Tibial artery (tissue), 4 donors: ENCODE results near the gene CSK.

ENCODE experiments used
- DNase-seq, 2 donors: peaks; one replicate each; pipeline ENCODE4 v3.0.0-alpha.2; 2019
- H3K27ac ChIP-seq, 2 donors: fragments of 200-600 bp; sonication (generic) in 1 of 2; 1 replicate in 1 of 2; 2 replicates in 1 of 2; pipeline ENCODE4 v1.5.1; 2018 to 2019; ENCODE audit warnings: mild to moderate bottlenecking in 1 of 2
- H3K27me3 ChIP-seq, 2 donors: fragments of 200-600 bp; sonication (generic) in 1 of 2; one replicate each; pipeline versions ENCODE4 v1.5.1 to v1.6.0; 2016 to 2019
- H3K36me3 ChIP-seq, 3 donors: fragments of 200-600 bp; sonication (generic) in 2 of 3; one replicate each; pipeline ENCODE4 v1.5.1; 2016 to 2019; ENCODE audit warnings: mild to moderate bottlenecking in 2 of 3
- H3K4me1 ChIP-seq, 4 donors: fragments of 200-600 bp; sonication (generic) in 2 of 4; 1 replicate in 3 of 4; 2 replicates in 1 of 4; pipeline ENCODE4 v1.5.1; 2016 to 2019
- H3K4me3 ChIP-seq, 2 donors: fragments of 200-600 bp; sonication (generic) in 1 of 2; 1 replicate in 1 of 2; 2 replicates in 1 of 2; pipeline ENCODE4 v1.5.1; 2018 to 2019; ENCODE audit warnings: mild to moderate bottlenecking in 2 of 2
- H3K9me3 ChIP-seq, 3 donors: fragments of 200-600 bp; sonication (generic) in 1 of 3; one replicate each; pipeline ENCODE4 v1.5.1; 2016 to 2019
- CTCF ChIP-seq, 2 experiments: fragments of 200-600 bp in 1 of 2; fragments of 450-650 bp in 1 of 2; IDR thresholded peaks; one replicate each; pipeline ENCODE4 v1.5.1; 2017 to 2019; ENCODE audit warnings: antibody characterized with exemption in 2 of 2, mild to moderate bottlenecking in 1 of 2, moderate library complexity in 1 of 2
- intact Hi-C: fragments of 100-400 bp; cut with DNase I; formaldehyde crosslinking; loops from one replicate; pipeline ENCODE4 v1.15.0; 2023; ENCODE audit warnings: low total_unique reads

The CSK gene

DNA sequence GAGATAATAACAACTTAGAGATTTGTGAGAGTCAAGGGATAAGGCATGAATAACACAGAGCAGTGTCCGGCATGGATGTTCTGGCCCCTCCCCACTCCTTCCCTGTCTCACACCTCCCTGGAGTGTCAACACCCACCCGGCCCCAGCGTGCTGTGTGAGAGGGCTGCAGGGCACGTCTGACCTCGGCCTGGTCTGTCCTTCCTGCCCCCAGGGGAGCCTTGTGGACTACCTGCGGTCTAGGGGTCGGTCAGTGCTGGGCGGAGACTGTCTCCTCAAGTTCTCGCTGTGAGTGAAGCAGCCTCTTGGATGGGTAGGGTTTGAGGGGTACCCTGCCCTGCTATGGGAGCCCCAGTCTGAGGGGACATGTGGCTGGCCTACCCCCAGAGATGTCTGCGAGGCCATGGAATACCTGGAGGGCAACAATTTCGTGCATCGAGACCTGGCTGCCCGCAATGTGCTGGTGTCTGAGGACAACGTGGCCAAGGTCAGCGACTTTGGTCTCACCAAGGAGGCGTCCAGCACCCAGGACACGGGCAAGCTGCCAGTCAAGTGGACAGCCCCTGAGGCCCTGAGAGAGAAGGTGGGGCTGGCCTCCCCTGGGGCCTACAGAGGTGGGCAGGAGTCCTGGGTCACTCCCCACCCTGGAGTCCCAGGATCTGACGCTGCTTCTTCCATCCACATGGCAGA is 19.6 kb downstream of the CSK start:
- no peaks in the 10 kb centered on the region for H3K27me3 ChIP-seq
- no peak for TF ChIP-seq CTCF (IDR thresholded peaks at IDR 0.05)
- DNase-seq: no peak
- intact Hi-C loops: no loop called here
- H3K4me3 ChIP-seq: no peak overlapping the region
- peaks cover 15 to 56% (median 43%) of the 10 kb centered on the region in 3 donors for H3K36me3 ChIP-seq
- H3K9me3 ChIP-seq: no peaks in the 10 kb centered on the region
- no peak overlapping the region for H3K27ac ChIP-seq
- peaks cover 0 to 15% (median 0%) of the 10 kb centered on the region in 4 donors for H3K4me1 ChIP-seq

GRCh38 chr15:74802290-74802689 is 20.4 kb downstream of the CSK start:
- no peak for TF ChIP-seq CTCF (IDR thresholded peaks at IDR 0.05)
- intact Hi-C loops: no loop called here
- no peak overlapping the region for H3K4me3 ChIP-seq
- peaks cover 0 to 15% (median 0%) of the 10 kb centered on the region in 4 donors for H3K4me1 ChIP-seq
- peaks cover 15 to 56% (median 43%) of the 10 kb centered on the region in 3 donors for H3K36me3 ChIP-seq
- no peaks in the 10 kb centered on the region for H3K27me3 ChIP-seq
- no peak overlapping the region for H3K27ac ChIP-seq
- DNase-seq: no peak
- no peaks in the 10 kb centered on the region for H3K9me3 ChIP-seq

DNA sequence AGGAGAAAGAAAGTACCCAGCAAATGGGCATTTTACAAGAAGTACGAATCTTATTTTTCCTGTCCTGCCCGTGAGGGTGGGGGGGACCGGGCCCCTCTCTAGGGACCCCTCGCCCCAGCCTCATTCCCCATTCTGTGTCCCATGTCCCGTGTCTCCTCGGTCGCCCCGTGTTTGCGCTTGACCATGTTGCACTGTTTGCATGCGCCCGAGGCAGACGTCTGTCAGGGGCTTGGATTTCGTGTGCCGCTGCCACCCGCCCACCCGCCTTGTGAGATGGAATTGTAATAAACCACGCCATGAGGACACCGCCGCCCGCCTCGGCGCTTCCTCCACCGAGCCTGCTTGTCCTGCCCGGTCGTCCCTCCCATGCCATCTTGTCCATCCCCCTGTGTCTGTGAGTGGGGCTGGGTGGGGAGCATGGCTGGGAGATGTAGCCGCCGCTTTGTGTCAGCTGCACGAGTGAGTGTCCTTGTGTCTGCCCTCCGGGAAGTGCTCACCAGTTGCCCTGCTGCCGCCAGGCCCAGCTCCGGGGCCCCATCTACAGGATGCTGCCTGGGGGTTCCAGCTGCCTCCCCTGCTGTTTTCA is 21.1 kb downstream of the CSK start:
- peaks cover 15 to 56% (median 43%) of the 10 kb centered on the region in 3 donors for H3K36me3 ChIP-seq
- DNase-seq: no peak
- H3K27ac ChIP-seq: no peak overlapping the region
- intact Hi-C loops: no loop called here
- H3K4me1 ChIP-seq: peaks cover 0 to 15% (median 0%) of the 10 kb centered on the region in 4 donors
- no peaks in the 10 kb centered on the region for H3K9me3 ChIP-seq
- TF ChIP-seq CTCF (IDR thresholded peaks at IDR 0.05): no peak
- peaks cover 0 to 1% of the 10 kb centered on the region in 2 donors for H3K27me3 ChIP-seq
- H3K4me3 ChIP-seq: no peak overlapping the region

GRCh38 chr15:74804935-74805334 is 23.1 kb downstream of the CSK start:
- Histone ChIP-seq H3K36me3 (peaks cover 13 to 37% (median 26%) of the 10 kb centered on the region in 3 donors), H3K27me3 (peaks cover 0 to 17% of the 10 kb centered on the region in 2 donors), H3K4me3 (no peak overlapping the region), H3K27ac (no peak overlapping the region), H3K4me1 (peaks cover 0 to 5% (median 0%) of the 10 kb centered on the region in 4 donors), H3K9me3 (no peaks in the 10 kb centered on the region)
- TF ChIP-seq CTCF (IDR thresholded peaks at IDR 0.05): no peak
- DNase-seq: no peak
- intact Hi-C loops: no loop called here

GRCh38 chr15:74807282-74807681 is 25.4 kb downstream of the CSK start:
- no peak for TF ChIP-seq CTCF (IDR thresholded peaks at IDR 0.05)
- no peak for DNase-seq
- peaks cover 0 to 18% of the 10 kb centered on the region in 2 donors for H3K27me3 ChIP-seq
- no peaks in the 10 kb centered on the region for H3K9me3 ChIP-seq
- no peak overlapping the region for H3K27ac ChIP-seq
- H3K4me3 ChIP-seq: no peak overlapping the region
- peaks cover 7 to 17% (median 14%) of the 10 kb centered on the region in 3 donors for H3K36me3 ChIP-seq
- intact Hi-C loops: no loop called here
- no peaks in the 10 kb centered on the region for H3K4me1 ChIP-seq
